Effector CD8-positive, alpha-beta T cell (primary cell): ENCODE measurements around the gene EIF3L.

Experiments
- DNase-seq: peaks from one replicate; lab custom pipeline; 2025; lab: John Stamatoyannopoulos, UW

The EIF3L gene

DNA sequence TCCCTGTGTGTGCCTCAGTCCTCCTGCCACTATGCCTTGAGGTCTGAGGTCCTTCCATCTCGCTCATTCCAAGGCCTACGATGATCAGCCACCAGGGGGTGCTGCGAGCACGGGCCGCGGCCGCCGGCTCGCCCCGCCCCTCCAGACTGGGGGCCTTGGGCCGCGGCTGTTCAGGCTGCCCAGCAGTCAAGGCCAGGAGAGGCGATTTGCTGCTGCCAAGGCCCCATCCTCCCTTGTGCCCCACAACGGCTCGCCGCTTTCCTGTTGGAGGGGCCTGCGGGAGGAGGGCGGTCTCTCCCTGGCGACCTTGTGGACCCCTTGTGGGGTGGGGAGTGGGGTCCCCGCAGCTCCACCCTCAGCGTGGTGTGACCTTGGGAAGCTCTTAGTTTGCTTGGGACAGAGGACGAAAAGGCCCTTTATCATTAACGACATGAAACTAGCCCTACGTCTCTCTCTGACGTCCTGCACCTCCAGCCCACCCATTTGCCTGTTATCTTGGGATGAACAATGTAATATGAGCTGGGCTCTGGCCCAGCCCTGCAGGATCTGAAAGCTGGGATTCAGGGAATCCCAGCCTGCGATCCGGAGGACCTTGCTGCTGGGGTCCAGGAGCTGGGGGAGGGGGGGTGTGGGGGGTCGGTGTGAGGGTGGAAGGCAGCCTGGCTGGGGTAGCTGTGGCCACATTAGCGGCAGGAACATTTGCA is 31.4 kb upstream of the EIF3L start:
- peak; percentile 70 for DNase-seq

DNA sequence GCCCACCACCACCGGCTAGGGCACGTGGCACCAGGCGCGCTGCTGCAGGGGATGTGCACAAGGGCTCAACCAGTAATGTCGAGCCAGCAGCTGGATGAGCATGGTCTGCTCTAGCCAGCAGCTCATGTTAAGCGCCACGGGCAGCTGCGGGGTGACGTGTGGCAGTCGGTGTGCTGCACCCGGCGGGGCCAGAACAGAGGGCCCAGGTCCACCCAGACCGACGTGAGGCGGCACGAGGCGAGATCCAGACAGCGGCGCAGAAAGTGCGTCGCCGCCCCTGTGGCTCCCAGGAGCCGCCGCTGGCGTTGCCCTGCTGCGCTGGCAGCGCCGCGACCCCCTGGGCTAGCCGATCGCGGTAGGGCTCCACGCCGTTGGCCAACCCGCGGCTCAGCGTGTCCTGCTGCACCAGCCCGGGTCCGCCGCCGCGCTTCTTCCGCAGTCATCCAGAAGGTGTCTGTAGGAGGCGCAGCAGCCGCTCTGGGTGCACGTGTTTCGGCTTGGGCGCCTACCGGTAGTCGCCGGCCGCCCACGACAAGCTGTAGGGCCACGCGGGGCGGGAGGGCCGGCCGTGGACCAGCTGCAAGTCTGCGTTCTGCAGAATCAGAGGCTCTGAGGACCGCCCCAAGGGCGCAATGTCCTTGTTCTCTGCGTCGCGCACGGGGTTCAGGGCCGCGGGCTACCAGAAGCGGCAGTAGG is 30.7 kb upstream of the EIF3L start:
- peak; percentile 35 for DNase-seq

DNA sequence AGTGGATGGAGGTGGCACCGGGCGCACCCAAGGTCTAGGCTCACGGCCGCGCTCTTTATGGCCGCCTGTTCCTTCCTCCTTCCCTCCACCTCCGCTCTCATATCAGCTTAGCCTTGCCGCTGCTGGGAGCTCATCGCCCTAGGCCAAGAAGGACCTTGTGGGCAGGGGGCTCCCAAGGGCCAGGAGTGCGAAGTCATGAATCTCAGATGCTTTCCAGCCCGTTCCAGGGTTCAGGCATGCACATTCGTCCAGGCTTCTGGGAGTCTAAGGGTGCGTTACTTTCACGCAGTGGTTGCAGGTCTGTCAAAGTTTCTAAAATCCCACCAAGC is 30.1 kb upstream of the EIF3L start:
- DNase-seq, result no peak

DNA sequence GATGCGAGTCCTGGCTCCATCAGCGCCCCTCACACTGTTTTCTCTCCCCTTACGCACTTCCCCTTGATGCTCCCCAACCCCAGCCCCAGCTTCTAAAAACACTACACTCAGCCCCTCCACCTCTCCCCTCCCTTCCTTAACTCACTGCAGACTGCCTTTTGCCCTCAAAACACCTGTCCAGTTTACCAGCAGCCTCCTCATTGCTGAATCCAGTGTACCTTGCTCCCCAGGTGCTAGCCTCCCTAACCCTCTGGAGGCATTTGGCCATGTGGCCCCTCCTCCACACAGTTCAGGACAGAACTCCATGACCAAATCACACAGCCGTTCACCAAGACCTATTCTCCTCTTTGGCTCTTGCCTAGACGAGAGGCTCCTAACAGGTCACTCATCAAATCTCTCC is 28.9 kb upstream of the EIF3L start:
- DNase-seq, result no peak

DNA sequence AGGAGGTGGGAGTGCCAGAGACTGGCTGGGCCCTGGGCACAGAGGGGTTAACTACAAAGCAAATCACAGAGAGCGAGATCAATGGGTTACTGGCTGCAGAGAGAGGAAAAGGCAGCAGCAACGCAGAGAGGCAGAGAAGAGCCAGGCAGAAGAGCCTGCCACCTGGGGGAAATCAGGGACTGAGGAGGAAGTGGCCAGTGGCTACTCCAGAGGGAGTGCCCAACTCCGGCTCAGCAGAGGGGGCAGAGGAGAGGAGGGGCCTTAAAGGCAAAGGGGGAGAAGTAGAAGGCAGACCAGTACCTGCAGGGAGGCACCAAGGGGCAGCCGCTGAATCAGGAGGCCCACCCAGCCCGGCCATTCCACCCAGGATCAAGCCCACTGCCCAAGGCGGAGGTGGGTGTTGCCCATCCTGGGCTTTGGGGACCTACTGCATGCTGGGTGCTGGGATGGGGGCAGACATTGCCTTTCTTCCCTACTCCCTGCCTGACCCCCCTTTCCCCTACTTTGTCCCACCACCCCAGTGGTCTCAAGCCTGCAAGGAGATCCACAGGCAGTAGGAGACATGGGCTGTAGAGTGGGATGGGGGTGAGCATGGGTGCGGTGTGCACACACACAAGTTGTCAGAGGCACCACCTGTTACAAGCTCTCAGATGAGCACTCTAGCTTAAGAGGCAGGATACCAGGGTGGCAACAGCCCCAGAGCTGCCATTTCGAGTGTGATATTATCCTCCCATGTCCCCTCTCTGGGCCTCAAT is 27.0 kb upstream of the EIF3L start:
- DNase-seq, result no peak

DNA sequence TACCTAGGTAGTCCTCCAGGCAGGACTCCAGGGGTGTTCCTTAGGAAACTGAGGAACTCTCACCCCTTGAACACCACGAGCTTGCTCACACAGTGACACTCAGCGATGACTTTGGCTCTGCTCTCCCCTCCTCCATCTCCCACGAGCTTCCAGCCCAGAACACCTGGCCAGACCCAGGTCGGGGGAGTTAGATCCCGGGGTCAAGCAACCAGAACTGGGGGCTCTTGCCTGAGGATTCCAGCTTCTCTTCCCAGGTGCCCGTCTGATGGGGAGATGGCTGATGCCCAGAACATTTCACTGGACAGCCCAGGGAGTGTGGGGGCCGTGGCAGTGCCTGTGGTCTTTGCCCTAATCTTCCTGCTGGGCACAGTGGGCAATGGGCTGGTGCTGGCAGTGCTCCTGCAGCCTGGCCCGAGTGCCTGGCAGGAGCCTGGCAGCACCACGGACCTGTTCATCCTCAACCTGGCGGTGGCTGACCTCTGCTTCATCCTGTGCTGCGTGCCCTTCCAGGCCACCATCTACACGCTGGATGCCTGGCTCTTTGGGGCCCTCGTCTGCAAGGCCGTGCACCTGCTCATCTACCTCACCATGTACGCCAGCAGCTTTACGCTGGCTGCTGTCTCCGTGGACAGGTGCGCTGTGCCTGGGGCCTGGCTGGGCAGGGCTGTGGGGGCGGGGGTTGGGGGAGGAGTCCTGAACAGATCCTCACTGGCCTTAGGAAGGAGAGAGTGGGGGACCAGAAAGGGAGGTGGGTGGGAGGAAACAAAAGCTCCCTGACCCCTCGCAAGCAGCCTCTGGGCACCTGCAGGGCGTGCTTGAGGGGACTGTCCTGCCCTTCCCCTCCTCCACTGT is 25.9 kb upstream of the EIF3L start, which contains the start of gene GALR3:
TSS of gene GALR3 (plus strand) at position 249 of the 852 bp plus-strand sequence. CDS start at position 274, 25 bp downstream.
- no peak for DNase-seq

DNA sequence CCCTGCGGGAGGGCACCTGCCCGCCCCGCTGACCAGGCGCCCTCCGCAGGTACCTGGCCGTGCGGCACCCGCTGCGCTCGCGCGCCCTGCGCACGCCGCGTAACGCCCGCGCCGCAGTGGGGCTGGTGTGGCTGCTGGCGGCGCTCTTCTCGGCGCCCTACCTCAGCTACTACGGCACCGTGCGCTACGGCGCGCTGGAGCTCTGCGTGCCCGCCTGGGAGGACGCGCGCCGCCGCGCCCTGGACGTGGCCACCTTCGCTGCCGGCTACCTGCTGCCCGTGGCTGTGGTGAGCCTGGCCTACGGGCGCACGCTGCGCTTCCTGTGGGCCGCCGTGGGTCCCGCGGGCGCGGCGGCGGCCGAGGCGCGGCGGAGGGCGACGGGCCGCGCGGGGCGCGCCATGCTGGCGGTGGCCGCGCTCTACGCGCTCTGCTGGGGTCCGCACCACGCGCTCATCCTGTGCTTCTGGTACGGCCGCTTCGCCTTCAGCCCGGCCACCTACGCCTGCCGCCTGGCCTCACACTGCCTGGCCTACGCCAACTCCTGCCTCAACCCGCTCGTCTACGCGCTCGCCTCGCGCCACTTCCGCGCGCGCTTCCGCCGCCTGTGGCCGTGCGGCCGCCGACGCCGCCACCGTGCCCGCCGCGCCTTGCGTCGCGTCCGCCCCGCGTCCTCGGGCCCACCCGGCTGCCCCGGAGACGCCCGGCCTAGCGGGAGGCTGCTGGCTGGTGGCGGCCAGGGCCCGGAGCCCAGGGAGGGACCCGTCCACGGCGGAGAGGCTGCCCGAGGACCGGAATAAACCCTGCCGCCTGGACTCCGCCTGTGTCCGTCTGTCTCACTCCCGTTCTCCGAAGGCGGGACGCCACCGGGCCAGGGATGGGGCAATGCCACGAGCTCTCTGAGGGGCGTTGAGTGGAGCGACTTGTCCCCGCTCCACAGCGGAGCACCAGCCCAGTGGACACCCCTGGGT is 24.3 kb upstream of the EIF3L start:
- no peak for DNase-seq

DNA sequence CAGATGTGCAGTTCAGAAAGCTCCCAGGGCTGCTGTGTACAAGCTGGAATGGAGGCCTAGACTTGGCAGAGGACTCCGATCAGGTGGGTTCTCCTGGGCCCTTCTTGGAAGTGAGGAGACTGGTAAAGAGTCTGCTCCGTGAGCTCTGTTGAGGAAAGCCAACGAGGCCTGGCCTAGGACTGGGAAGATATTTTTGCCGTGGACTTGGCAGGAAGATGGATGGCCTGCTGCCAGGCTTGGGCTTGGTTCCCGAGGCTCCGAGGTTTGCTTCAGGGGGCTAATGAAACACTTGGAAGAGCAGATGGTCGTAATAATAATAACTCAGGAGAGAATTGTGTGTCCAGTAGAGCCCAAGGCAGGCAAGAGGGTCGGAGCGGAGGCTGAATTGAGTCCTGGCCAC is 22.2 kb upstream of the EIF3L start:
- no peak for DNase-seq

DNA sequence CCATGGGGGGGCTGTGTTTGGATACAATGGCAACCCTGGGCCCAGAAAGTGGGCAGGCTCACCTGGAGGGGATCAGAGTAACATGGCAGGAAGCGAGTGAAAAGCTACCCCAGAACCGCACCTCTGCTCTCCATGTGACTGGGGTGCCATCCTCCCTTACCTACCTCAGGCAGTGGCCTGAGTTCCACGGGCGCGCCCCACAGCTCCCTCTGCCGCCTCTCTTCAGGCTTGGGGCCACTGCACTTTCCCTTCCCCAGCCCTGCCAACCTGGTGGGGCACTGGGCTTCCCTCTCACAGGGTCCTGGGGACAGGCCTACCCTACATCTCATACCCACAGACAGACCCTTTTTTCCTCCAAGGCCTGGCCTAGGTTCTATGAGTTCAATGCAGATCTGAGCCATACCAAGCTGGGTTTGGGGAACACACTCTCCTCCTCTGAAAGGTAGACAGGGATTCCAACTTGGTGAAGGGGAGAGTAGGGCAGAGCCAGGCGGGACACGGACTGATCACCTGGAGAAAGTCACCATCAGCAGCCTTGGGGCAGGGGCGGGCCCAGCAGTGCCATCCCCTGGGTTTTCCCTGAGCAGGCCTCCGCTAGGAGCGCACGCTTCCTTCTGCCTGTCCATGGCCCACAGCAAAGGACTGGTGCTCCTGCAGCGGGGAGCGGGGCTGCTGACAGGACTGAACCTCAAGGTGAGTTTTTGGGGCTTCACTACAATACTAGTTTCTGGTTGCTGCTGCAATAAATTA is 19.0 kb upstream of the EIF3L start:
- DNase-seq, result no peak

DNA sequence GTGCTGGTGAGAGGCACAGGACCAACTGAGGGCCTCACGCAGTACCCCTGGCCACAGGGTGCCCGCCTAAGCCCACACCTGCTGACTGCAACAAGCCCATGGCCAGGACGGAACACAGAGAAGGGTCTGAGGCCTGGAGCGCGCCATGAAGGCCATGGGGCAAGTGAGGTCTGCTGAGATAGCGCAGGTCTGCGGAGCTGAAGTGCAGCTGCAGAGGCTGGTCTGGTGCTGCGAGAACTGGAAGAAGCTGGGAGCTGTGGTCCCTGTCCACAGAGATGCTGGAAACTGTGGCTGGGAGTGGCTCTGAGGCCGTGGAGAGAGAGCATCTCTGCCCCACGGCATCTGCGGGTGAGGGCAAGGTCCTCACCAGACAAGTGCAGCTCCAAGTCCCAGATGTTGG is 17.7 kb upstream of the EIF3L start:
- no peak for DNase-seq

DNA sequence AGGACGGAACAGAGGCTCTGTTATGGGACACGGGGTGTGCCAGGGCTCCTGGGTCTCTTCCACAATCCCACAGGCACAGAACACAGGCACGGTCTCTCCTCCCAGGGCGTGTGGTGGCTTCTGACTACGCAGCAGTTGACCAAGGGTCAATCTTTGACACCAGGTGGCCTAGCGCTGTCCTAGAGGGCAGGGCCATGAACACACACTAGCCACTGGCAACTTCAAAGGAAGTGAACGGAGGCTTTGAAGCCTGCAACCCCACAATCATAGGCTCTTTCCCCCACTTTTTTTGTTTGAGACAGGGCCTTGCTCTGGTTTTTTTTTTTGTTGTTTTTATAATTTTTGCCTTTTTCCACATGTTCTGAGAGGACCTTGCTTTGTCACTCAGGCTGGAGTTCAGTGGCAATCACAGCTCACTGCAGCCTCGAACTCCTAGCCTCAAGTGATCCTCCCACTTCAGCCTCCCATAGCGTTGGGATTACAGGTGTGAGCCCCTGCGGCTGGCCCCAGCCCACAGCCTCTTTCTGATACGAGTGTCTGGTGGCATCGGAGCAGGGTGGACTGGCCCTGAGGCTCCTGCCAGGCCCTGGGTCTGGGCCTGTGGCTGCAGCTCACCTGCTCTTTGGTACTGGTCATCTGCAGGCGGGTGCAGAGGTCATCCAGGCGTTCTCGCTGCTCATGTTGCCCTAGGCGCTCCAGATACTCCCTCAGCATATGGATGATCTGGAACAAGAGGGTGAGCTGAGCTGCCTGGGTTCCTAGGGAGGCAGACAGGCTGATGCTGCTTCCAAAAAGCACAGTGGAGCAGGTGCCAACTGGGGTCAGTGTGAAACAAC is 17.0 kb upstream of the EIF3L start:
- DNase-seq, result no peak

DNA sequence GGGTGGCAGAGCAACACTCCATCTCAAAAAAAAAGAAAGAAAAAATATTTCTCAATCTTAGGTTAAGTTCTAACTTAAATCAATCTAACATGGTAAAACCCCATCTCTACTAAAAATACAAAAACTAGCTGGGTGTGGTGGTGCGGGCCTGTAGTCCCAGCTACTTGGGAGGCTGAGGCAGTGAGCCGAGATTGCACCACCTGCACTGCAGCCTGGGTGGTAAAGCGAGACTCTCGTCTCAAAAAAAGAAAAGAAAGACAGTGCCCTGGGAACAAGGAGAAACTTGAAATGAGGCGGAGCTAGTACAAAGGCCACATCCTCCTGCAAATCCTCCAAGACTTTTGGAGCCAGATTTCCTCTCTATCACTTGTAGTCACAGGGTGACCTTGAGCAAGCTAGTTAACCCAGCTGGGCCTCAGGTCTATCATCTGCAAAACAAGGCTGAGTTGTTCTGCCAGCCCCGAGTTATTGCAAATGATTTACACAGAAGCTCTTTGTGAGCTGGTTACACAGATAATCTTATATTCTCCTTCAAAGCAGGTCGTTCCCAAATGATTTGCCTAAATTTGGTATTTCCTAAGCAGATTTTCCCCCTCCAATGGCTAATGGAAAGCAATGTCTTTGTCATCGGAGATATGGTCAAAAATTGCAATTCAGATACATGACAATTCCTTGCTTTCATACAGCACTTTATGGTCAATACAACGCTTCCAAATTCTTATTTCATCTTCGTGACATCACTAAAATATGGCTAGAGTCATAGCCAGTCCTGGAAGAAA is 7.0 kb upstream of the EIF3L start:
- no peak for DNase-seq

DNA sequence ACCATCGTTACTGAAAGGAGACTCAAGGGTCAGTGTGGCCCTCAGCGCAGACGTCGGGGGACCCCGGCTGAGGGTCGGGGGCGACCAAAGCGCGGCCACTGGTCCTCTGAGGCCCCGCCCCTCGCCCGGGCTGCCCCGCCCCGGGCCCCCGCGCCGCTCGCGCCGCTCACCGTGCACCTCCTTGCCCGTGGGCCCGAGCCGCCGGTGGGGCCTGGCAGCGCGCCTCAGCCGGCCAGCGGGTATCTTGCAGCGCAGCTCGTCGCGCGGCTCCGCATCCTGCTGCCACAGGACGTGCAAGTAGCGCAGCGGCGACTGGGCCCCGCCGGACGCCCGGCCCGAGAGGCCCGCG is 5.5 kb upstream of the EIF3L start:
- DNase-seq, result peak; percentile 49

DNA sequence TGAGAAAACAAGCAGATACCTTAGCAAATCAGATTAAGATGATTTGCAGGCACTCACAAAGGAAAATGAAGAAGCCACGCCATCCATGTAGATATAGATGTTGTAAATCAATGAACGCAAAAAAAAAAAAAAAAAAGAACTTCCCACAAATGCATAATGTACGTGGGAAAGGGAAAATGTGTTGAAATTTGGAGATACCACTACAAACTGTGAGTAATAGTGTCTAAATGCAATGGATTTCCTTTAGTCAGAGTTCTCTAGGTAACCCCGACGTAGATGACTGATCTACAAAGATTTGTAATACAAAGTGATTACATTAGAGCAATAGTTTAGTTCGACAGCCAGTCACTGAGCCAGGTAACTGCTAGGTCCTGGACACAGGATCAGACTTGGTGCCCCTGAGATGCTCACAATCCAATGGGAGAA is 4.3 kb upstream of the EIF3L start:
- DNase-seq, result no peak

DNA sequence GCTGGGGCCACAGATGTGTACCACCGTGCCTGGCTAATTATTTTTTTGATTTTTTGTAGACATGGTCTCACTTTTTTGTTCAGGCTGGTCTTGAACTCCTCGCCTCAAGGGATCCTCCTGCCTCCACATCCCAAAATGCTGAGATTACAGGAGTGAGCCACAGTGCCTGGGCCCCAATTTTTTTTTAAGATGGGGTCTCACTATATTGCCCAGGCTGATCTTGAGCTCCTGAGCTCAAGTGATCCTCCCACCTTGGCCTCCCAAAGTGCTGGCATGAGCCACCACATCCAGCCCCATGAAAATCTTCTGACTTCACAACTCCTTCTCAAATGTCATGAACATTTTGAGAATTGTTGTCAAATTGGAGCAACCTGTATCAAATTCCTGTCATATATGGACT is 2.8 kb upstream of the EIF3L start:
- no peak for DNase-seq

DNA sequence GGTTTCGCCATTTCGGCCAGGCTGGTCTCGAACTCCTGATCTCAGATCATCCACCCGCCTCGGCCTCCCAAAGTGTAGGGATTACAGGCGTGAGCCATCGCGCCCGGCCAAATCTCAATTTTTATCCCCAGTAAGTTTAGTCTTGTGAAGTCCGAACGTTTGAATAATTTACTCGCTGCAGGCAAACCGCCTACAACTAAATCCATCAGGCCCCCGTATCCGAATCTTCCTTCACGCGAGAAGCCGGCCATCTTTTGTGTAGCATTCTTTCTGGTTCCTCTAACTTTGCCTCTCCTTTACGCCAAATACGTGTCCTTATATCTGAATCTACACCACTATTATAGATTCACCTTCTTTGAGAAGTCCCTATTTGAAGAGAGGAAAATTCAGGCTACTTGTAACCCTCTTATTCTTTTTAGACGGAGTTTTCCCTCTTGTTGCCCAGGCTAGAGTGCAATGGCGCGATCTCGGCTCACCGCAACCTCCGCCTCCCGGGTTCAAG is 581 bp upstream of the EIF3L start:
- DNase-seq, result no peak

DNA sequence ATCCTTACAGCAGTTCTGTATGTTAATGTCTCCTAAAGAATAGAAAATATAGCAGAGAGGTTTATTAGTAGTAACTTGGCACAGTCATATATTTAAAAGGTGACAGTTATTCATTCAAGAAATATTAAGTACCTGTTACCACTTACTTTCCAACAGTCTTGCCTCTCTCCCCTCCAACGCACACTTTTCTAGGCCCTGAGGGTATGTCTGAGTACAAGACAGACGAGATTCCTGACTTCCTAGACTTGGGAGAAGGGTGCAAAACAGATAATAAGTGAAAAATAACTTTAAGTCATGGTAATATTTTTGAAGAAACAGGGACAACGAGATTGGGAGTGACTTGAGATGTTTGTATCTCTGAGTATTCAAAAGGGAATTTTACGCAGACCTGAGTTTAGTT is 1.6 kb downstream of the EIF3L start:
- DNase-seq, result no peak

DNA sequence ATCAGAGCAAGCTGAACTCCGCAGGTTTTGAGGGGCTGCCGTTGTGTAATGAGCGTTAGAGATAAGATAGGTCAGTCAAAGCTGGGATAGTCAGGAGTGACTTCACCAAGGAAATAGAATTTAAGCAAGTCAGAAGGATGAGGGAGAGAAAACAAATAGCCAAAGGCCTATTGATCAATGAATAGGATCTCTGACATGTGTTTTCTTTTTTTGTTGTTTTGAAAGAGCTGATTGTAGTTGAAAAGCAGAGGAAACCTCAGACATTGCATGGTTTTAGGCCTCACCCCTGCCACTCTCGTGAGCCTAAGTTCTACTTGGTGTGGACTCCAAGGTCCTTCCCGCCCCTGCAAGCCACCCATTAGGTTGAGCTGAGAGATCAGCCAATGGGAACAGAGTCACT is 3.2 kb downstream of the EIF3L start:
- DNase-seq, result no peak
